DND-41 (cell line): ENCODE data around the gene SLC25A19.

Experiments
- ATAC-seq: fragments of 200-7000 bp; cut with Tn5 transposase; 3 replicates; pipeline ENCODE4 v1.9.1; 2021; ENCODE audit warnings: low read depth; ENCODE audit not compliant: insufficient read depth
- DNase-seq: peaks from one replicate; pipeline ENCODE4 v3.0.0-alpha.2; 2020
- H2AFZ ChIP-seq: 2 replicates; pipeline ENCODE4 v1.6.0; 2012; ENCODE audit warnings: low read depth, low read length
- H3K27ac ChIP-seq: 2 replicates; pipeline ENCODE4 v1.5.1; 2012; ENCODE audit warnings: low read length, inconsistent platforms
- H3K27me3 ChIP-seq: fragments of 200-600 bp; sonication (generic); 2 replicates; pipeline ENCODE4 v1.6.0; 2012; ENCODE audit warnings: low read length, mild to moderate bottlenecking, inconsistent platforms; ENCODE audit not compliant: insufficient read depth, poor library complexity
- H3K36me3 ChIP-seq: 2 replicates; pipeline ENCODE4 v1.5.1; 2012; ENCODE audit warnings: low read length, inconsistent platforms; ENCODE audit not compliant: insufficient read depth
- H3K4me1 ChIP-seq: 2 replicates; pipeline ENCODE4 v1.5.1; 2012; ENCODE audit warnings: mild to moderate bottlenecking, low read length; ENCODE audit not compliant: insufficient read depth
- H3K4me2 ChIP-seq: 2 replicates; pipeline ENCODE4 v1.6.0; 2012; ENCODE audit warnings: mild to moderate bottlenecking, moderate library complexity, low read length, inconsistent platforms; ENCODE audit not compliant: insufficient read depth
- H3K4me3 ChIP-seq, 2 experiments: fragments of 200-600 bp in 1 of 2; shearing (Covaris generic) in 1 of 2; 2 replicates each; pipeline ENCODE4 v1.5.1; 2012 to 2016; ENCODE audit warnings: inconsistent platforms in 2 of 2, low read length in 2 of 2, mild to moderate bottlenecking in 2 of 2, low read depth in 1 of 2, moderate library complexity in 1 of 2
- H3K79me2 ChIP-seq: 2 replicates; pipeline ENCODE4 v1.6.0; 2012; ENCODE audit warnings: low read length, inconsistent platforms; ENCODE audit not compliant: insufficient read depth
- H3K9ac ChIP-seq: 2 replicates; pipeline ENCODE4 v1.6.0; 2012; ENCODE audit warnings: low read depth, mild to moderate bottlenecking, inconsistent platforms, low read length, moderate library complexity
- H3K9me3 ChIP-seq: 2 replicates; pipeline ENCODE4 v1.5.1; 2012; ENCODE audit warnings: low read length, moderate library complexity, mild to moderate bottlenecking, inconsistent platforms; ENCODE audit not compliant: insufficient read depth, severe bottlenecking
- H4K20me1 ChIP-seq: 2 replicates; pipeline ENCODE4 v1.6.0; 2012; ENCODE audit warnings: low read length; ENCODE audit not compliant: insufficient read depth
- CTCF ChIP-seq: IDR thresholded peaks from 2 replicates; pipeline ENCODE4 v1.5.1; 2012; ENCODE audit warnings: borderline replicate concordance, low read length, moderate library complexity, mild to moderate bottlenecking; ENCODE audit not compliant: poor library complexity, severe bottlenecking; ENCODE audit errors: extremely low read depth
- EZH2 ChIP-seq: IDR thresholded peaks from 3 replicates; pipeline ENCODE4 v1.6.1; 2012; ENCODE audit warnings: borderline replicate concordance, low read depth, mild to moderate bottlenecking, moderate library complexity, low read length, inconsistent platforms; ENCODE audit not compliant: severe bottlenecking

Gene SLC25A19

GRCh38 chr17:75267153-75267410 lies 22.2 kb downstream of the SLC25A19 start:
- TF ChIP-seq EZH2 (no peak), CTCF (no peak)
- peaks cover 37% of the 10 kb centered on the region for H3K4me1 ChIP-seq
- H3K27ac ChIP-seq: no peak overlapping the region
- no peak overlapping the region for H2AFZ ChIP-seq
- H3K9ac ChIP-seq: no peak overlapping the region
- no peaks in the 10 kb centered on the region for H3K9me3 ChIP-seq
- H3K4me2 ChIP-seq: no peak overlapping the region
- no peak for ATAC-seq
- H3K36me3 ChIP-seq: peaks cover 45% of the 10 kb centered on the region
- 0 out of 2 replicates have a peak, but pooled peaks cover 2% of the 10 kb centered on the region for H4K20me1 ChIP-seq
- H3K4me3 ChIP-seq: no peak overlapping the region
- no peak for DNase-seq
- no peaks in the 10 kb centered on the region for H3K27me3 ChIP-seq
- peaks cover 48% of the 10 kb centered on the region for H3K79me2 ChIP-seq

GRCh38 chr17:75266316-75267152 lies 22.7 kb downstream of the SLC25A19 start:
- Histone ChIP-seq H3K27ac (no peak overlapping the region), H4K20me1 (0 out of 2 replicates have a peak, but pooled peaks cover 2% of the 10 kb centered on the region), H3K79me2 (peaks cover 46% of the 10 kb centered on the region), H3K9me3 (no peaks in the 10 kb centered on the region), H3K36me3 (peaks cover 45% of the 10 kb centered on the region), H3K4me3 (no peak overlapping the region), H3K4me1 (peaks cover 33% of the 10 kb centered on the region), H3K9ac (no peak overlapping the region), H2AFZ (no peak overlapping the region), H3K4me2 (no peak overlapping the region), H3K27me3 (no peaks in the 10 kb centered on the region)
- no peak for DNase-seq
- ATAC-seq: no peak
- TF ChIP-seq CTCF (no peak), EZH2 (no peak)

- TF ChIP-seq EZH2 (no peak), CTCF (no peak)
- DNase-seq (no peak), ATAC-seq (no peak)
- H3K27me3 ChIP-seq: no peaks in the 10 kb centered on the region
- peaks cover 35% of the 10 kb centered on the region for H3K4me1 ChIP-seq
- H3K27ac ChIP-seq: no peak overlapping the region
- H2AFZ ChIP-seq: no peak overlapping the region
- no peak overlapping the region for H3K9ac ChIP-seq
- H4K20me1 ChIP-seq: peaks cover 5% of the 10 kb centered on the region
- H3K36me3 ChIP-seq: peaks cover 50% of the 10 kb centered on the region
- H3K79me2 ChIP-seq: peaks cover 47% of the 10 kb centered on the region
- no peaks in the 10 kb centered on the region for H3K9me3 ChIP-seq
- no peak overlapping the region for H3K4me3 ChIP-seq
- no peak overlapping the region for H3K4me2 ChIP-seq
Measured at GRCh38 chr17:75265614-75266315, 23.5 kb downstream of the SLC25A19 start.
